ENCODE measurements around the gene MSRB3. TPM values are rescaled to one million over a fixed set of nuclear protein-coding genes. Genes with fewer than 3 reads are reported as not detected.

Gene MSRB3
- total and polyA plus RNA-seq, 4 donors: 1.0 to 5.2 (median 3.1) TPM

- TF ChIP-seq FOXA1 (IDR thresholded peaks at IDR 0.05) (no peak), RXRA (IDR thresholded peaks at IDR 0.05) (no peak), NR2F2 (IDR thresholded peaks at IDR 0.05) (no peak), JUND (IDR thresholded peaks at IDR 0.05) (no peak), HNF4G (IDR thresholded peaks at IDR 0.05) (no peak), MAX (IDR thresholded peaks at IDR 0.05) (no peak), FOXA2 (IDR thresholded peaks at IDR 0.05) (no peak), SP1 (IDR thresholded peaks at IDR 0.05) (no peak), GABPA (IDR thresholded peaks at IDR 0.05 in 1 of 2, conservative IDR thresholded peaks at IDR 0.05 in 1 of 2) (no peak), HNF4A (conservative IDR thresholded peaks at IDR 0.05) (no peak), ZBTB33 (IDR thresholded peaks at IDR 0.05) (no peak), TAF1 (conservative IDR thresholded peaks at IDR 0.05) (no peak), RAD21 (IDR thresholded peaks at IDR 0.05) (no peak), EGR1 (IDR thresholded peaks at IDR 0.05; ENCODE audit: low read depth in 2 of 2) (no peak)
- TF ChIP-seq, protein P1, sequence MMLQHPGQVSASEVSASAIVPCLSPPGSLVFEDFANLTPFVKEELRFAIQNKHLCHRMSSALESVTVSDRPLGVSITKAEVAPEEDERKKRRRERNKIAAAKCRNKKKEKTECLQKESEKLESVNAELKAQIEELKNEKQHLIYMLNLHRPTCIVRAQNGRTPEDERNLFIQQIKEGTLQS (IDR thresholded peaks at IDR 0.05): no peak
- TF ChIP-seq, protein P2, sequence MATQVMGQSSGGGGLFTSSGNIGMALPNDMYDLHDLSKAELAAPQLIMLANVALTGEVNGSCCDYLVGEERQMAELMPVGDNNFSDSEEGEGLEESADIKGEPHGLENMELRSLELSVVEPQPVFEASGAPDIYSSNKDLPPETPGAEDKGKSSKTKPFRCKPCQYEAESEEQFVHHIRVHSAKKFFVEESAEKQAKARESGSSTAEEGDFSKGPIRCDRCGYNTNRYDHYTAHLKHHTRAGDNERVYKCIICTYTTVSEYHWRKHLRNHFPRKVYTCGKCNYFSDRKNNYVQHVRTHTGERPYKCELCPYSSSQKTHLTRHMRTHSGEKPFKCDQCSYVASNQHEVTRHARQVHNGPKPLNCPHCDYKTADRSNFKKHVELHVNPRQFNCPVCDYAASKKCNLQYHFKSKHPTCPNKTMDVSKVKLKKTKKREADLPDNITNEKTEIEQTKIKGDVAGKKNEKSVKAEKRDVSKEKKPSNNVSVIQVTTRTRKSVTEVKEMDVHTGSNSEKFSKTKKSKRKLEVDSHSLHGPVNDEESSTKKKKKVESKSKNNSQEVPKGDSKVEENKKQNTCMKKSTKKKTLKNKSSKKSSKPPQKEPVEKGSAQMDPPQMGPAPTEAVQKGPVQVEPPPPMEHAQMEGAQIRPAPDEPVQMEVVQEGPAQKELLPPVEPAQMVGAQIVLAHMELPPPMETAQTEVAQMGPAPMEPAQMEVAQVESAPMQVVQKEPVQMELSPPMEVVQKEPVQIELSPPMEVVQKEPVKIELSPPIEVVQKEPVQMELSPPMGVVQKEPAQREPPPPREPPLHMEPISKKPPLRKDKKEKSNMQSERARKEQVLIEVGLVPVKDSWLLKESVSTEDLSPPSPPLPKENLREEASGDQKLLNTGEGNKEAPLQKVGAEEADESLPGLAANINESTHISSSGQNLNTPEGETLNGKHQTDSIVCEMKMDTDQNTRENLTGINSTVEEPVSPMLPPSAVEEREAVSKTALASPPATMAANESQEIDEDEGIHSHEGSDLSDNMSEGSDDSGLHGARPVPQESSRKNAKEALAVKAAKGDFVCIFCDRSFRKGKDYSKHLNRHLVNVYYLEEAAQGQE (IDR thresholded peaks at IDR 0.05): no peak
- Histone ChIP-seq H3K4me3 (ENCODE audit: low read depth in 1 of 3, low read length in 3 of 3) (no peak overlapping the region), H3K36me3 (ENCODE audit: control insufficient read depth in 4 of 4, insufficient read depth in 3 of 4, low read depth in 1 of 4, low read length in 3 of 4) (peaks cover 0 to 1% (median 0%) of the 10 kb centered on the region in 4 donors), H3K9me3 (ENCODE audit: control insufficient read depth in 4 of 4, low read length in 3 of 4) (no peaks in the 10 kb centered on the region), H3K27ac (ENCODE audit: low read depth in 1 of 2, low read length in 2 of 2) (no peak overlapping the region), H3K9ac (ENCODE audit: low read depth in 1 of 2, low read length in 2 of 2) (no peak overlapping the region), H3K27me3 (ENCODE audit: control insufficient read depth in 4 of 4, insufficient read depth in 4 of 4, low read length in 3 of 4) (no peaks in the 10 kb centered on the region), H3K4me1 (ENCODE audit: control insufficient read depth in 4 of 4, insufficient read depth in 4 of 4, low read length in 3 of 4) (peaks cover 0 to 4% (median 0%) of the 10 kb centered on the region in 4 donors)
- no peak for DNase-seq (ENCODE audit: low spot score)
- WGBS: 96% methylated on average over 1 of the region's 1 CpG
These were observed 185.1 kb downstream of the MSRB3 start for GRCh38 chr12:65463611-65464010.

DNA sequence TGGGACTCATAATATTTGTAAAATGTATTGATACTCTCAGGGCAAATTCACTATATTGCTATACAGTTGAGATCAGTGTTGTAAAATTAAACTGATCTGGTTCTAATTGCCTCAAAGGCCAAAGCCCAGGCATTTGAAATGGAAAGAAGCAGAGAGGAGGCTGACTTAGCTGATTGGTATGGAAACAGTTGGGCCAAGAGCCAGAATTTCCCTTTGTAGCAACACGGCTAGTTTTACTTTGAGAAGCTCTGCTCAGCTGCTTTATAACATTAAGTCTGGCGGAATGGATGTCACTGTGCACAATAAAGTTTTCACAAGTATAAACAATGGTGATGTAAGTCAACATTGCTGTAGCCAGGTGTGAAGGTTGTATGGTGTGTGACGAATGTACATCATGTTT is 186.4 kb downstream of the MSRB3 start:
- TF ChIP-seq RAD21 (IDR thresholded peaks at IDR 0.05) (no peak), HNF4G (IDR thresholded peaks at IDR 0.05) (no peak), FOXA1 (IDR thresholded peaks at IDR 0.05) (no peak), RXRA (IDR thresholded peaks at IDR 0.05) (no peak), TAF1 (conservative IDR thresholded peaks at IDR 0.05) (no peak)
- no peak overlapping the region for H3K27ac ChIP-seq (ENCODE audit: low read depth in 1 of 2, low read length in 2 of 2)
- no peak overlapping the region for H3K9ac ChIP-seq (ENCODE audit: low read depth in 1 of 2, low read length in 2 of 2)
- no peaks in the 10 kb centered on the region for H3K9me3 ChIP-seq (ENCODE audit: control insufficient read depth in 4 of 4, low read length in 3 of 4)
- no peak for DNase-seq (ENCODE audit: low spot score)
- 79% methylated on average over 3 of the region's 3 CpGs for WGBS
- H3K4me3 ChIP-seq (ENCODE audit: low read depth in 1 of 3, low read length in 3 of 3): no peak overlapping the region
- no peaks in the 10 kb centered on the region for H3K27me3 ChIP-seq (ENCODE audit: control insufficient read depth in 4 of 4, insufficient read depth in 4 of 4, low read length in 3 of 4)
- H3K36me3 ChIP-seq (ENCODE audit: control insufficient read depth in 4 of 4, insufficient read depth in 3 of 4, low read depth in 1 of 4, low read length in 3 of 4): peaks cover 0 to 1% (median 0%) of the 10 kb centered on the region in 4 donors
- no peaks in the 10 kb centered on the region for H3K4me1 ChIP-seq (ENCODE audit: control insufficient read depth in 4 of 4, insufficient read depth in 4 of 4, low read length in 3 of 4)

Measured in liver (tissue), 9 donors.